ENCODE measurements around the gene OR2F2.

GRCh38 chr7:143898810-143899209 is 36.2 kb upstream of the OR2F2 start:
- TF ChIP-seq GATA3 (IDR thresholded peaks at IDR 0.05; ENCODE audit: low read depth, low read length) (no peak), GATA2 (IDR thresholded peaks at IDR 0.05; ENCODE audit: low read depth, low read length) (no peak)
